Posterior cingulate gyrus (tissue), 11 donors: ENCODE measurements around the gene ATF7.

ENCODE experiments used
- DNase-seq, 10 donors: peaks; one replicate each; pipeline versions ENCODE4 v3.0.0 to v3.0.0-alpha.2; 2020 to 2021; ENCODE audit warnings: mixed read lengths in 3 of 10
- intact Hi-C: fragments of 100-400 bp; cut with DNase I; formaldehyde crosslinking; loops from one replicate; pipeline ENCODE4 v1.15.1; 2023

ATF7 gene

DNA sequence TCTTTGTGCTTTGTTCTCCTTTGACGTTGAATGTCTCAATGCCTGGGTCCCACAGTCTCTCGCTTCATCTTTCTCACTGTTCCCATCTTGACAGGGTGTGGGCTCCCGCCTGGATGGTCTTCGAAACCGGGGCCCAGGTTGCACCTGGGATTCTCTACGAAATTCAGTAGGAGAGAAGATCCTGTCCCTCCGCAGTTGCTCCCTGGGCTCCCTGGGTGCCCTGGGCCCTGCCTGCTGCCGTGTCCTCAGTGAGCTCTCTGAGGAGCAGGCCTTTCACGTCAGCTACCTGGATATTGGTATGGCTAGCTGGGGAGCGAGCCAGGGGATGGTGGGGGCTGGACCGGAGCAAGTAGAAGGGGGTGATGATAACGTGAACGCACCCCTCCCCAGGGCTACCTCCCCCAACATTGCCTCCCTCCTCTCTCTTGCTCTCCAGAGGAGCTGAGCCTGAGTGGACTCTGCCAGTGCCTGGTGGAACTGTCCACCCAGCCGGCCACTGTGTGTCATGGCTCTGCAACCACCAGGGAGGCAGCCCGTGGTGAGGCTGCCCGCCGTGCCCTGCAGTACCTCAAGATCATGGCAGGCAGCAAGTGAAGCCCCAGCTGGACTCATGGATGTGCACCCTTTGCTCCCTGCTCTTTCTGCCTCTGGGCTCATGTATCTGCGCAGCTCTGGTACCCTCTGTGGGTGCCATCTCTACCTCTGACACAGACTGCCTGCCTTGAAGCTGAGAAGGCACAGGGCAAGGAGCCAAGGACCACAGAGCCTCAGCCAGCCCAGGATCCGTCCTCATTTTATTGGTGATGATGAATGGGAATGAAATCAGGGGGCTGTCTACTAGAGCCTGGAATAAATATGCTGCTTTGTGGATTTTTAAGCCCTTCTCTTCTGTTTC is 120.4 kb downstream of the ATF7 start:
- intact Hi-C loops: loop anchor here (5.0 kb wide), 1 partner anchor 154 kb away; no protein-coding TSS in a partner anchor
- peak in 2 of 10 donors; percentile 39 to 80 for DNase-seq

DNA sequence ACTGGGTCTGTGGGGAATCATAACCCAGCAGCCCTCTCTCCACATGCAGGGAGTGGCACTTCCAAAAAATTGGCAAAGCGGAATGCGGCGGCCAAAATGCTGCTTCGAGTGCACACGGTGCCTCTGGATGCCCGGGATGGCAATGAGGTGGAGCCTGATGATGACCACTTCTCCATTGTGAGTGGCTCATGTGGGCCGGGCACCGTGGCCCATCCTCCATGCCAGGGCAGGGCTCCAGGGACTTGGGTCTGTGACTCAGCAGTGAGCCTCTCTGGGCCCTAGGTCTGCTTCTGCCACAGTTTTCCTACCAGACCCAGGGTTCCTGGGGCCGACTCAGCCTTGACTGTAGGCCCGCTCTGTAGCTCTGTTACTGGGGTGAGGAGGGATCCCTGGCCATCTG is 121.1 kb downstream of the ATF7 start:
- intact Hi-C loops: loop anchor here (5.0 kb wide), 1 partner anchor 153 kb away; no protein-coding TSS in a partner anchor
- peak in 5 of 10 donors; percentile 43 to 91 (median 76) for DNase-seq

DNA sequence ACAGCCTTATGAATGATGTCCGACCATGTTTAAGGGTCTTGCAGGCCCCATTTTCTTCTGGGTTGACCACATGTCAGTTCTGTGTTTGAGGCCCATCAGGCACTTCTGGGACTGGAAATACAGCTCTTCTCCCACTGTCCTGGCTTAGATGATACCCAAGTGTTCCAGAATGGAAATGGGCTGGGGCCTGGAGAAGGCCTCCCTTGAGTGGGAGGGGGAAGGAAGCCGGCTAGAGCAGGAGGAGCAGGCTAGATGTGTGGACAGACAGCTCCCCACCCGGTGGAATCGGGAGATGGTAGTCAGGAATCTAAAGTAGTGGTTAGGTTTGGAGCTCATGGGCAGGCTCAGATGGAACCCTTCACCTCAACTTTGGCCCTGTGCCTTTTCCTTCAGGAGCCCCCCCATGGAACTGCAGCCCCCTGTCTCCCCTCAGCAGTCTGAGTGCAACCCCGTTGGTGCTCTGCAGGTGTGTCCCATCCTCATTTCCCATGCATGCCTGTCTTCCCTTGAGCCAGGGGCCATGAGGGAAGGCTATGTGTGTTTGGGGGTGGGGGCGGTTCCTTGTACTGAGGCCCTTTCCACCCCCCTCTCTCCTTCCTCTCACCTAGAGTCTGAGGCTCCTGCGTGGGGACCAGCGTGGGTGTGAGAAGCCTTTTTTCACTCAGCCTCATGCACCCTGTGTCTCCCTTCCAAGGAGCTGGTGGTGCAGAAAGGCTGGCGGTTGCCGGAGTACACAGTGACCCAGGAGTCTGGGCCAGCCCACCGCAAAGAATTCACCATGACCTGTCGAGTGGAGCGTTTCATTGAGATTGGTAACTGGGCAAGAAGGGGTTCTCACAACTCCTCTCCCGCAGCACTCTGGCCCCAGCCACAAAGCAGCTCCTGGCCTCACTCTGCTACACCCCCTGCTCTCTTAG is 121.9 kb downstream of the ATF7 start:
- intact Hi-C loops: no loop called here
- DNase-seq: peak in 2 of 10 donors; percentile 57 to 74

DNA sequence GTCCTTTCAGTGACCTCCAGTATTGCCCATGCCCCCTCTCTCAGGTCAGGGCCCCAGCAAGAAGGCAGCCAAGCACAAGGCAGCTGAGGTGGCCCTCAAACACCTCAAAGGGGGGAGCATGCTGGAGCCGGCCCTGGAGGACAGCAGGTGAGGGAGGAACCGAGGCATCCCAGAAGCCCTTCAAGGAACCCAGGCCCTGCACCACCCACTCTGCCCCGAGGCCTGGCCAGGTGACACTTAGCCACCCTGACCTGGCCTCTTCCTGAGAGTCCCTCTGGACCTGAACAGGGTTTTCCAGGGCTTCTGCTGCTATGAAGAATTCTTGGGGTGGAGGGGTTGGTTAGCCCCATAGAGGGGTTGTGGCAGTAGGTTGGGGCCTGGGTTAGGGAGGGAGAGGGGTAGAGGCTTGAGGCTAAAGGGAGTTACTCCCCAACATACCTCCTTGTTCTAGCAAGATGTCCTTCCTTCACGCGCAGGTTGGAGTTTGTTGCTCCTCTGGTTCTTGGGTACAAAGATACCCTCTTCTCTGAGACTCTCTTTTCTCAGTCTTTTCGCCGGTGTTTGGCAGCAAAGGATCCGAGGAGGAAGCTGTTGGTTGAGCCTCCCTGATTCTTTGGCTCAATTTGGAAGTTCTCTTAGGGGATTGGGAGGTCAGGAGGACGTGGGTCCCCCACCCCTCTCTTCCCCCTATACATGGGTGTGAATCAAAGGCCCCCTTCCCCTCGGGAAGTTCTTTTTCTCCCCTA is 123.0 kb downstream of the ATF7 start:
- peak in 1 of 10 donors; percentile 52 for DNase-seq
- intact Hi-C loops: no loop called here

DNA sequence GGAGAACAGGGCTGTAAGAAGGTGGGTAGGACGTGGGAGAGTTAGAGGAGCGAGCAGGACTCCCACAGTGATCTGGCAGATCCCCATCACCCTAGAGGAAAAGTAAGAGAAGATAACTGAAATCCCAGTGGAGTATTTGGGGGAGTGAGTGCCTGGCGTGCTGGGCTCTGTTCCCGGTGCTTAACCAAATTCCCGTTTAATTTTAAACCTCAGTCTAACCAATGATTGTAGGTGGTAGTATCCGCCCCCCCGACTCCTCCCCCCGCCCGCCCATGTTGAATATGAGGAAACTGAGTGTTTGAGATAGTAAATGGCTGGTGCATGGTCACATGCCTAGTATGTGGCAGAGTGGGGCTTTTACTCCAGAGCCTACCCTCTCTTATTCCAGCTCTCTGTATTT is 123.9 kb downstream of the ATF7 start:
- DNase-seq: no peak
- intact Hi-C loops: no loop called here

DNA sequence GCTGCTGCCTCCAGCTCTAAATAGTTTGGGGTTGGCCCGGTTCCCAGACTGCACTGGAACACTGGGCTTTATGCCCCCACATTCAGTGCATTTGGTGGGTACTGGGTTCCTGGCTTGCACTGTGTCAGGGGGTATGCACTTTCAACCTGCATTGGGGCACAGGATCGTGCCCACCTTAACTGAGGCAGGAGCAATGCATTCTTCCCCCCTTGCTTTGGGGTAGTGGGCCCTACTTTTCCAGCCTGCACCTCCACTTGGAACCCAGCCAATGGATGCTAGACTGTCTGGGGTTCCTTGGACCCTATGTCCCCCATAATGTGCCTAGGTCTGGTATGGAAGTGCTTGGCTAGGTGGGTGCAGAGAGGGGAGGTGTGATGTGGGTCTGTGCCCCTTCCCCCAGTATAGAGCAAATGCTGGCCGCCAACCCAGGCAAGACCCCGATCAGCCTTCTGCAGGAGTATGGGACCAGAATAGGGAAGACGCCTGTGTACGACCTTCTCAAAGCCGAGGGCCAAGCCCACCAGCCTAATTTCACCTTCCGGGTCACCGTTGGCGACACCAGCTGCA is 124.5 kb downstream of the ATF7 start:
- intact Hi-C loops: loop anchor here (2.0 kb wide), 1 partner anchor 49 kb away; the partner anchor contains the start of gene PCBP2
- DNase-seq: no peak

DNA sequence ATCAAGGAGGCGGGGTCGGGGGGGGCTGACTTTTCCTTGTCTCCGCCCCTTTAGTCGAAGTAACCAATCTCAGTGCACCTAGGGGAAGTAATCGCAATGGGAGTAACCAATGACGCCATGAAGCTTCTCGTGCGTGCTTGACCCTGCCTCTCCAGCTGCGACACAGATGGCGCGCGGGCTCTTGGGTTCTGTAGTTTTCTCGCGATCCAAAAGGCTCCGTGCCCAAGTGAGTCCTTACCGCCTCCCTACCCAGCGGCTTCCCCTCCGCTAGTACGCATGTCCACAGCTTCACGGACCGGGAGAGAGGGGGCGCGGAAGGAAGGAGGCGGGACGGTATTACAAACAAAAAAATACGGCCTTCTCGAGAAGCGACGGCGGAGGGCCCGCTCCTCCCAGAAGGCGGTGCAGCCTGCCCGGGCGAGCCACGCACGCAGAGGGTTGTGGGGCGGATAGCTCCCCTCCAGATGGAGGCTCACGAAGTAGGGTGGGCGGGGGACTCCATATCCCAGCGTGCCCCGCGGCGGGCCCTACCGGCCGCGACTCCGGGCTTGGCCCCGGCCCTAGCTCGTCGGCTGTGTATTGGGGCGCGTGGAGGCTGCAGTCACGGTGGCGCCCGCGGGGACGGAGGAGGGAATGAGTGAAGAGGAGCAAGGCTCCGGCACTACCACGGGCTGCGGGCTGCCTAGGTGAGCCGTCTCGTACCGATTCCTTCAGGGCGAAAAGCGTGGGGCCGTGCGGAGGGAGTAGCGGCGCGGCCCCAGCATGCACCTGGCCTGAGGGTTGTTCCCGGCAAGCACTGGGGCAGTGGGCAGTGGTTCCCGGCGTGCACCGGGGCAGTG is 125.2 kb downstream of the ATF7 start, which contains the start of gene TARBP2:
Gene TARBP2, plus strand, starts transcription at position 508 of the 839 bp plus-strand sequence. Its CDS starts 126 bp downstream, at position 634.
- intact Hi-C loops: loop anchor here (2.0 kb wide), 1 partner anchor 48 kb away; the partner anchor contains the start of gene PCBP2
- peak; percentile 96 to 100 (median 98) for DNase-seq

DNA sequence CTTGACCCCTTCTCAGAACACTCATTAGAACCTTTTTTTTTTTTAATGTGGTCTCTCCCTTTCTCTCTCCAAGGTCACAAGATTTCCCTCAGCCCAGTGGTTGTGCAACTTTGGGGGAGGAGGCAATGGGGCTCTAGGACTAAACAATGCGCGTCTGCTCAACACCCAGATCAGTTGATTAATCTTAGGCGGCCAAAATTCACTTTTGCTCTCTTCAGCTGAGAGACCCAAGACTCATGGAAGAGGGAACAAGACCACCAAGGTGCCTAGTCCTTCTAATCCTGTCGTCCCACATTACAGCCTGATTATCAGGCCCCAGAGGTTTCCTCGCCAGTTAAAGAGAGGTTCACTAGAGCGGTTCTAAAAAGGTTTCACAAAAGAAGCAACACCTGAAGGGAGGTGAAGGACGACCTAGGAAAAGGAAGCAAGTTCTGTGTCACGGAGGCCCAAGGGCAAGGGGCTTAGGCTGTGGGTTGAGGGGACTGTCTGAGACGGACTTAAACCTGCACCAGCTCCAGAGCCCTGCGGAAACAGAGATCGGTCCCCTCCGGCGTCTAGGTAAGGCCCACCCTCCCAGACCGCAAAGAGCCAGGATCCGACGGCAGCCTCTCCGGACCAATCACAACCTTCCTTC is 125.9 kb downstream of the ATF7 start:
- DNase-seq: peak in 1 of 10 donors; percentile 32
- intact Hi-C loops: loop anchor here (2.0 kb wide), 1 partner anchor 47 kb away; the partner anchor contains the start of gene PCBP2

DNA sequence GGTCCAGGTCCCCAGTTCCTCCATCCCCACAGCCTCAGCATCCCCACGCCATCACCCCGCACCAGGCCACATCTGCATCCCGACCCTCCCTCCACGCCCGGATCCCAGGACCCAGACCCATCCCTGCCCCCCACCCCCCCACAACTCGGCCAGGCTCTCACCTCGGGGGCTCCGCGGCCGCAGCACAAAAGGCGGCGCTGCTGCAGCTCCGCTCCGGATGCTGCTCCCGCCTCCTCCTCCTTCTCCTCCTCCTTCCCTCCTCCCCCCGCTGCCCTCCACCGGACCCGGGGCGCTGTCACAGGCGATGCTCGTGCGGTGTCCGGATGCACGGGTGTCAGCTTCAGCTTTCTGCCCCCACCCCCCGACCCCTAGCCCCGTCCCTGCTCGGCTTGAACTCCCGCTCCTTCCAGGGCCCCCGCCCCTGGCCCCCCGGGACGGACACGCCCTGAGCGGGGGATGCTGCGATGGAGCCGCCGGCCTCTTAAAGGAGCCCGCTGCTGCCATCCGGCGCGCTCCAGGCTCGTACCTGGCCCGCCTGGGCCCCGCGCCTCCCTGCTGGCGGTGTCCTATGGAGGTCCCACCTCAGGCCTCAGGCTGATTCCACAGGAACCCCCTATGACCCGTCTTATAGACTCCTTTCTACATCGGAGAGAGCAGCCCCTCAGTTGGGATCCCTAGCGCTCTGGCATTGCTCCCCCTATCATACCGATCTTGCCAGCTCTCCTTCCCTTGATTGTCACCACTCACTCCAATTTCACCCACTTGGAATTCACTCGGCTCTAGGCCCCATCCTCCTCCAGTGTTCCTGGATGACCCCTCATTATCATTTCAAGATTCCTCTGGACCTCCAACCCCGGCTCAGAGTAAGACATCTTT is 126.7 kb downstream of the ATF7 start, which contains the start of gene MAP3K12:
Gene MAP3K12, minus strand, starts transcription at position 193 of the 876 bp plus-strand sequence. CDS start 12,067 bp downstream, outside the sequence.
- intact Hi-C loops: loop anchor here (2.0 kb wide), 1 partner anchor 47 kb away; the partner anchor contains the start of gene PCBP2
- peak; percentile 58 to 96 (median 72) for DNase-seq

DNA sequence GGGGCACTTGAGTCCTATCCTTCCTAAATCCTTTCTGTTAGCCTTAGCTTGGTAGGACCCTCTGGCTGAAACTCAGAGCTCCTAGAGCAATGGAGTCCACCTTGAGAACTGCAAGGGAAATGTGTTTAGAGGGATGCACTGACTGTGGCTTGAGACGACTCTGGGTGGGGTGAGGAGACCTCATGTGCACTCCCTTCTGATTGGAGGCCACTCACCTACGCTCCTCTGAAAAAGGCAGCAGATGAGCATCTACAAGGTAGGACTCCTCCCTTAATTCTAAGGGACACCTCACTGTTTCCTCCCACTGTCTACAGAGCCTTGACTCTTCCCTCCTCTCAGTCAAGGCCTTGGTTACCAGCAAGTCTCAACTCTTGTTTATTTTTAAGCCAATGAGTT is 127.9 kb downstream of the ATF7 start:
- DNase-seq: no peak
- intact Hi-C loops: no loop called here

DNA sequence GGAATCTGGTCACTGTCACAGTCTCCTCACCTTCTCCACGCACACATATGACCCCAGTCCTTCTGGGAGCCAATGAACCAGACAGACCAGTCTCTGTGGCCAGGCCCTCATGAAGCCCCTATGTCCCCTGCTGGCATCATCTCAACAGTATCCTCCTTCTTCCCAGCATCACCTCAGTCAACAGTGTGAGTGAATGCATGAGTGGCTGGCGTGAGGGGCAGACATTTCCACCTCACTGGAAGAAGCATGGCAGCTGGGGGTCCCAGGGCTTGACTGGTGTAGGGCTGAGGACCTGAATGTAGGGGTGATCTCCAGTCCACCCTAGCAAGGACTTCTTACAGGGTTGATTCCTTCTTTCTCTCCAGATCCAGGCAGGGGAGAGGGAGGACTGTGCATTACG is 128.7 kb downstream of the ATF7 start:
- intact Hi-C loops: no loop called here
- no peak for DNase-seq

DNA sequence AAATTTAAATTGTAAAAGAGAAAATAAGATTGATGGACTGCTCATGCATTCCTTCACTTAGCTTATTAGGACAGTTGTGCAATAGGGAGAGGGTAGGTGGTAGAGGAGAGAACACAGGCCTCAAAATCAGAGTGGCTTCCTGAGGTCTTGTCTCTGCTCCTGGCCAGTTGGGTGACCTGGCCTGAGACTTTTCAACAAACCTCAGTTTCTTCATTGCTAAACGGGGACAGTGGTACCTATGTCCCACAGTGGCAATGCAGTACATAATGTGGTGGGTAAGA is 129.5 kb downstream of the ATF7 start:
- intact Hi-C loops: no loop called here
- DNase-seq: no peak

DNA sequence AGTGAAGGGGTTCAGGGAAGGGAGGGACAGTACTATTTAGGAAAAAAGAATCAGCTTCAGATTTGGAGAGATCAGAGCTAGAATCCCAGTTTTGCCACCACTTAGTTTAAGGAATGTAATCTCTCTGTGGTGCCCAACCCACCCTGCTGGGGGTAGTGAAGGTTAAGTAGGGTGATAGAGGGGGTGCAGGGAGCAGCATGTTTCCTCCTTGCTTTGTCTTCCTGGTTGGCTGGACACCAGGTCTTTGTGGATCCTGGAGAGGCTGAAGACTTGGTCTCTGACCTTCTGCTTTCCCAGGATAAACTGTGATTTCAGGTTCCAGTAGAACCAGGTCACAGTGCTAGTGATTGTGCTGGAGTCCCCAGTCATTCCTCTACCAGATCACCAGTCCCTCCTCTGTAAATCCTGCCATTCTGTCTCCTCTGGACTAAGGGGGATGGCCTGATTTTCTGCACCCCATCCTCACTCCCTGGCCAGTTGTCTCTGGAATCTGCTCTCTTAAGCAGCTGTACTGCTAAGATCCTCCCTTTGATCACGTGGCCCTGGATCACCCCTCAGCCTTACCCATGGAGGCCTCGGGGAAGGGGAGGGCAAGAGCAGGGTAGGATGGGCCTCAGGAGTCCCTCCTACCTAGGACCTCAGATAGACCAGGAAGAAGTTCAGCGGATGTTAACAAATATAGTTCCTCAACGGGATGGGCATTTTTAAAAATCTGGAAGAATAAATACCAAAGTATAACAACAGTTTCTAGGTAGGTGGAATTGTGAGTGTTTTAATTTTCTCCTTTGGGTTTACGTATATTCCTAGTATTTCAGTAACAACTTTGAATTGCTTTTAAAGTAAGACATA is 130.1 kb downstream of the ATF7 start:
- DNase-seq: peak in 1 of 10 donors; percentile 86
- intact Hi-C loops: no loop called here

DNA sequence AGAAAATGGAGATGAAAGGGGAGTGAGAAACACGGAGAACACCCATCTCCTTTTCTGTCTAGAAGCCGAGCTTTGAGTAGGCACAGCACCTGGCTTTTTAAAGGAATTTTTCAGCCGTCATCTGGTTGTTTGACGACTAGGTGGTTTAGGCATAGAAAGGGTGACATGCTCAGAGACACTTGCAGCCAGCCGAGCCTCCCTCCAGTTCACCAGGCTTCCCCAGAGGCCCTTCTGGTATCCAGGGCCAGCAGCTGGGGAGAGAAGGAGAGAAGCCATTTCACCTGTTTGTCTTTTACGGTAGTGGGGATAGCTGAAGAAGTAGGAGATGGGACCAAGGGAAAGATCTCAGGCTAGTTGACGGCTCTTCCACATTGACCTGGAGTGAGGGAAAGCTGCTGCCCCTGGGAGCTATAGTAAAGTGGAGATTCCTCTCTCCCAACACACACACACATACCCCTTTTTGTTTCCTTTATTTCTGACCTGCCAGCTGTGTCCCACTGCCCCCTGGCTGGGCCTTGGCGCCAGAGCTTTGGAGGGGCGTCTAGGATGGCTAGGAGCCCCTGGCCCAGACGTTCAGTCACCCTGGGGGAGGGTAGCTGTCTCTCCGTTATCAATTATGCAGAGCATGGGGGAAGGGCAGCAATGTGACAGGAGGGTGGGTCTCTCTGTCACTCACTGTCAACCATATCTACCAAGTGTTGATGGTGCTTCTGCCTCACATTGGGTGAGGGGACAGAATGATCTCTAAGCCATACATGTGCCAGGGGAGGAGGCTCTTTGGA is 132.4 kb downstream of the ATF7 start:
- intact Hi-C loops: no loop called here
- DNase-seq: no peak

DNA sequence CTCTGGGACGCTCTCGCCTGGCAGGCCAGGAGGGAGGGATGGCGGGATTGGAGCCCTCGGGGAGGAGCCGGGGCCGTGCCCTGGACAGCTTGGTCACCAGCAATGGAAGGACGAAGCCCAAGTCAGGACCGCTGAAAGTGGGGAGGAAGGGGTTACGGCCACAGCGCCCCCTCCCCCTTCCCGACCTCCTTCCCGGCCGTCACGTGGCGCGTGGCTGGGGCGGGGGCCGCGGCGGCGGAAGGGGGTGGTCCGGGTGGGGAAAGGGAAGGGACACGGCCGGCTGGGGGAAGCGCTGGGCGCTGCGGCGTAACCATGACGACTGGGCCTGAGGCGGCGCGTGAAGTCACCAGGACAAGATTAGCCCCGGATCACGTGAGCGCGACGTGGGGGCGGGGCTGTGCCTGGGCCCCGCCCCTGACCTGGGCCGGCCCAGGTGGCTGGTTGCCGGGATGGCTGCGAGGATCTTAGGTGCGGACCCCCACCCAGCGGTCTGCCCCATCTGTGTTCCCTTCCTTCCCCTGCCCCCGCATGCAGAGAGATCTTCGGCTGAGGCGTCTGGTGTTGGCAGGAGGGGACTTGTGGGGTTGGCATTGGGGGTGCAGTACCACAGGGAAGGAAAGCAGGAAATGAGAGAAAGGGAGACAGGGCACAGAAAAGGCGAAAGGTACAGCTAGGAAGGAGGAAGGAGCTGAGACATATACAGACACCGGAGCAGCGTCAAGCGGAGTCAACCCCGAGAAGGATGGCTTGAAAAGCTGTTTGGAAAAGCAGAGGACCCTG is 133.2 kb downstream of the ATF7 start:
- intact Hi-C loops: no loop called here
- peak; percentile 89 to 99 (median 95) for DNase-seq
